Heart left ventricle (tissue), 16 donors: ENCODE data around the gene PSD4. TPM values are rescaled to one million over a fixed set of nuclear protein-coding genes. Genes with fewer than 3 reads are reported as not detected.

ENCODE experiments used
- ATAC-seq, 4 donors: fragments of 200-7000 bp; cut with Tn5 transposase; one replicate each; pipeline ENCODE4 v1.9.1; 2020 to 2022; ENCODE audit warnings: moderate library complexity in 4 of 4, mild to moderate bottlenecking in 3 of 4, moderate number of reproducible peaks in 1 of 4
- DNase-seq, 5 donors: peaks; one replicate each; pipeline ENCODE4 v3.0.0-alpha.2; 2020
- H3K27ac ChIP-seq, 12 donors: fragments of 200-600 bp; sonication (generic) in 4 of 12; one replicate each; pipeline versions ENCODE4 v1.5.0 to v1.8.0; 2016 to 2022; ENCODE audit warnings: mild to moderate bottlenecking in 2 of 12
- H3K27me3 ChIP-seq, 9 donors: fragments of 200-600 bp; sonication (generic) in 2 of 9; one replicate each; pipeline versions ENCODE4 v1.5.1 to v1.8.0; 2016 to 2022; ENCODE audit warnings: mild to moderate bottlenecking in 3 of 9
- H3K36me3 ChIP-seq, 9 donors: fragments of 200-600 bp; sonication (generic) in 2 of 9; one replicate each; pipeline versions ENCODE4 v1.5.0 to v1.8.0; 2018 to 2022; ENCODE audit warnings: mild to moderate bottlenecking in 2 of 9
- H3K4me1 ChIP-seq, 12 donors: fragments of 200-600 bp; sonication (generic) in 4 of 12; one replicate each; pipeline versions ENCODE4 v1.5.0 to v1.8.0; 2016 to 2022; ENCODE audit warnings: mild to moderate bottlenecking in 3 of 12
- H3K4me3 ChIP-seq, 12 donors: fragments of 200-600 bp; sonication (generic) in 4 of 12; one replicate each; pipeline versions ENCODE4 v1.5.0 to v1.8.0; 2017 to 2022; ENCODE audit warnings: mild to moderate bottlenecking in 9 of 12, moderate library complexity in 4 of 12
- H3K9me3 ChIP-seq, 12 donors: fragments of 200-600 bp; sonication (generic) in 4 of 12; one replicate each; pipeline versions ENCODE4 v1.5.0 to v1.8.0; 2016 to 2022; ENCODE audit warnings: mild to moderate bottlenecking in 1 of 12
- POLR2A ChIP-seq, 2 donors: fragments of 450-650 bp; IDR thresholded peaks; one replicate each; pipeline ENCODE4 v1.6.1; 2017; ENCODE audit warnings: antibody characterized with exemption in 2 of 2, mild to moderate bottlenecking in 2 of 2, moderate library complexity in 2 of 2
- WGBS, 4 donors: extraction: QIAGEN DNeasy Blood & Tissue Kit in 2 of 4; methylation state at CpG; one replicate each; pipeline versions ENCODE4 v1.1.5 to v1.1.7; 2013 to 2018; 5-methylcytosine and 5-hydroxymethylcytosine counted together
- intact Hi-C, 10 donors: fragments of 100-400 bp; cut with DNase I; formaldehyde crosslinking; loops; one replicate each; pipeline versions ENCODE4 v1.11.1 to v1.14.2; 2022
- polyA plus RNA-seq, 2 donors: library from polyadenylated mRNA; stranded (reverse); fragments of 200-250 nt; gene quantifications; one replicate each; pipeline ENCODE4 v1.2.3, GENCODE V29; 2013
- total RNA-seq, 9 donors: library from RNA; depleted of rRNA in 2 of 9; stranded (reverse); fragments of >200 nt in 2 of 9; fragmentation: NEBNext Ultra II Directional in 3 of 9; extraction: Animal tissue kit (Norgen Biotek cat#: 25700) in 3 of 9; gene quantifications; one replicate each; pipeline versions ENCODE4 v1.1.0 to v1.2.4, GENCODE V29; 2016 to 2023
- TF ChIP-seq, protein P1 (sequence below), 12 donors: fragments of 200-600 bp; sonication (generic) in 4 of 12; IDR thresholded peaks; one replicate each; pipeline versions ENCODE4 v1.5.0 to v1.8.0; 2018 to 2022; ENCODE audit warnings: antibody characterized with exemption in 12 of 12, mild to moderate bottlenecking in 5 of 12
- donor health status: ischemic (EF 13 %, LVEDD 7.1; RV severe dilation, severe dysfunction).
- donor health status: healthy with polysubstance abuse.
- donor health status: DM: no; HTN: yes; CAD: no.
- donor health status: DM: no; HTN: no; CAD: no.
- donor health status: ischemic (EF 25% LVEDD 6.9; RV normal size, moderate dysfunction).
- donor health status: ischemic (EF 25% LVEDD 5.7; RV mildly dilated, moderate dysfunction).
- donor health status: healthy.
- donor health status: DM: yes; HTN: yes; CAD: no.
- donor health status: ischemic (EF 35%, LVEDD 5.7; RV mildly dilated, moderate dysfunction).
- donor health status: nonischemic (EF 11% LVEDD 7.7; RV severe dilation, severe dysfunction).
- donor health status: DM: yes; HTN: yes; CAD: no.
- donor health status: PGD.
- donor health status: ischemic (EF 29% LVEDD 5.4; RV normal size, mild dysfunction).
- donor health status: nonischemic (EF 23%, LVEDD 6.1; RV moderate dilation, normal function).

The PSD4 gene
- total and polyA plus RNA-seq, 11 donors = 0.65 to 23.4 (median 1.9) TPM

DNA sequence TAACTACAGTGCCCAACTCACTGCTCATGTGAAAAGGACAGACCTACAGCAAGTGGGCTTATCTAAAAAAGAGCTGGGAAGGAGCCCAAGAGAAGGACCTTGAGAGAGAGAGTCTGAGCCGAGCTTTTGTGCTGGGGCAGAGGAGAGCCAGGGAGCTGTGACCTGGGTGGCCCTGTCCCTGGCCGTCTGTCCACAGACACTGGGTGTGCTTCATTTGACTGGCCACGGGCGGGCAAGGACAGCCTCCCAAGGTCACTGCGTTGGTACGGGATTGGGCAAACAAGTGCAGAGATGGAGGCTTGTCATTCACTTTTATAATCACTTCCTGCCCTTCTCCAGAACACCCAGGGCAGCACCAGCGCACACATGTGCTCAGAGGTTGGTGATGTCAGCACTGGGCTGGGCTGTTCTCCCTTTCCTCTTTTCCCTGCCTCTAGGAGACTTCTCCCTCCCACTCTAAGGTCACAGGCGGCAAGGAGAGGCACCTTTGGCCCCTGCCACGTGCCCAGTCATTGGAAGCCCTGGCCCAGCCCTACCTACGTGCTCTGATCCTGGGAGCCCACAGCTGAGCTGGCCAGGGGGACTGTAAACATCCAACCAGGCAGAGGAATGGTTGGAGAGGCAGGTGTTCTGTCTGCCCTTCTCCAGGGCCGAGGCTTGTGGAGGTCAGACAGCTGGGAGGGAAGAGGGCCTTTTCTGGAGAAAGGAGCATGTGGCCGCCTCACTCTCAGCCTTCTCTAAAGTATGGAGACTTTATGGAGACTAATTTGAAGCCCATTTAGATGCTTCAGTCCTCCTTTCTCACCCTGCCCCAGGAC lies 6.4 kb upstream of the PSD4 start:
- peak; percentile 40 to 79 (median 72) for ATAC-seq
- H3K27ac ChIP-seq = no peak overlapping the region
- TF ChIP-seq, protein P1, sequence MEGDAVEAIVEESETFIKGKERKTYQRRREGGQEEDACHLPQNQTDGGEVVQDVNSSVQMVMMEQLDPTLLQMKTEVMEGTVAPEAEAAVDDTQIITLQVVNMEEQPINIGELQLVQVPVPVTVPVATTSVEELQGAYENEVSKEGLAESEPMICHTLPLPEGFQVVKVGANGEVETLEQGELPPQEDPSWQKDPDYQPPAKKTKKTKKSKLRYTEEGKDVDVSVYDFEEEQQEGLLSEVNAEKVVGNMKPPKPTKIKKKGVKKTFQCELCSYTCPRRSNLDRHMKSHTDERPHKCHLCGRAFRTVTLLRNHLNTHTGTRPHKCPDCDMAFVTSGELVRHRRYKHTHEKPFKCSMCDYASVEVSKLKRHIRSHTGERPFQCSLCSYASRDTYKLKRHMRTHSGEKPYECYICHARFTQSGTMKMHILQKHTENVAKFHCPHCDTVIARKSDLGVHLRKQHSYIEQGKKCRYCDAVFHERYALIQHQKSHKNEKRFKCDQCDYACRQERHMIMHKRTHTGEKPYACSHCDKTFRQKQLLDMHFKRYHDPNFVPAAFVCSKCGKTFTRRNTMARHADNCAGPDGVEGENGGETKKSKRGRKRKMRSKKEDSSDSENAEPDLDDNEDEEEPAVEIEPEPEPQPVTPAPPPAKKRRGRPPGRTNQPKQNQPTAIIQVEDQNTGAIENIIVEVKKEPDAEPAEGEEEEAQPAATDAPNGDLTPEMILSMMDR (IDR thresholded peaks at IDR 0.05) = no peak
- TF ChIP-seq POLR2A (IDR thresholded peaks at IDR 0.05) = no peak
- WGBS, 4 donors = 50 to 63% (median 60%) methylated on average over 12 of the region's 12 CpGs
- no peaks in the 10 kb centered on the region for H3K36me3 ChIP-seq
- H3K4me1 ChIP-seq = peaks cover 0 to 22% (median 0%) of the 10 kb centered on the region in 12 donors
- DNase-seq = no peak
- no peaks in the 10 kb centered on the region for H3K9me3 ChIP-seq
- no peaks in the 10 kb centered on the region for H3K27me3 ChIP-seq
- no peak overlapping the region for H3K4me3 ChIP-seq
- intact Hi-C loops = no loop called here

DNA sequence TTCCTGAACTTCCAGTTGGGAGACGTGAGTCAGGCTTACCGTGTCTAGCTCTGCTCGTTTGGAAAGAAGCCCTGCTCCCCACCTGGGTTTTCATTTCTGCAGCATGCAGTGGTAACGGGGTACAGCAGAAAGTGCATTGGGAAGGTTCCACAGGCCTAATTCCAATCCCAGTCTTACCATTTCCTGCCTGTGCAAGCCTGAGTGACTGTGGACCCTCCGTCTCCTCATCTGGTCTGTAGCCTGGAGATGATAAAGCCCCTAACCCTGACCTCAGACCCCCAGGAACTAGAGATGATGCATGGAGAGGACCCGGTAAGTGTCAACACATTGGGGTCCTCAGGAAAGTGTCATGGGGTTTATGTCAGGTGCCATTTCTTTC lies 5.8 kb upstream of the PSD4 start:
- H3K9me3 ChIP-seq = no peaks in the 10 kb centered on the region
- H3K4me3 ChIP-seq = no peak overlapping the region
- intact Hi-C loops = no loop called here
- no peaks in the 10 kb centered on the region for H3K36me3 ChIP-seq
- peaks cover 0 to 28% (median 0%) of the 10 kb centered on the region in 12 donors for H3K4me1 ChIP-seq
- H3K27ac ChIP-seq = peak overlapping the region in 1 of 12 donors; percentile 10
- WGBS, 4 donors = 81 to 95% (median 84%) methylated on average over 6 of the region's 6 CpGs
- ATAC-seq (no peak), DNase-seq (no peak)
- H3K27me3 ChIP-seq = no peaks in the 10 kb centered on the region
- no peak for TF ChIP-seq POLR2A (IDR thresholded peaks at IDR 0.05)
- TF ChIP-seq, protein P1 (IDR thresholded peaks at IDR 0.05) = no peak

DNA sequence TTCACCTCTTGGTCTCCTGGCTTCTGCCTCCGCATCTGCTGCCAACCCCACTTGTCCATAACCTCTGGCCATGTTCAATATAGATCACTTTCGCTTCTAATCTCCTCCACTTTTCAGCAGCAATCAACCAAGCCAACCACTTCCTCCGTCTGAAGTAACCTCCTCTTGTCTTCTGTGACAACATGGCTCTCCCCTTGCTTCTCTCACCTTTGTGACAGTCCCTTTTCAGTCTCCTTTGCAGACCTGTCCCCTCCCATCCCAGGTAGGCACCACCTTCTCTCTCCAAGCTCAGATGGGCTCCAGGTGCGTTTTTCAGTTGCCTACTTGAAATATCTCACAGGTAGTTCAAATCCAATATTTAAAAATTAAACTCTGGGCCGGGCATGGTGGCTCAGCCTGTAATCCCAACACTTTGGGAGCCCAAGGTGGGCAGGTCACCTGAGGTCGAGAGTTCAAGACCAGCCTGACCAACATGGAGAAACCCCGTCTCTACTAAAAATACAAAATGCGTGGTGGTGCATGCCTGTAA lies 4.7 kb upstream of the PSD4 start:
- Histone ChIP-seq H3K36me3 (no peaks in the 10 kb centered on the region), H3K27me3 (no peaks in the 10 kb centered on the region), H3K27ac (peak overlapping the region in 1 of 12 donors; percentile 63), H3K4me1 (peaks cover 0 to 35% (median 0%) of the 10 kb centered on the region in 12 donors), H3K4me3 (no peak overlapping the region), H3K9me3 (no peaks in the 10 kb centered on the region)
- DNase-seq (no peak), ATAC-seq (no peak)
- 91 to 92% (median 91%) methylated on average over 8 of the region's 8 CpGs for WGBS, 4 donors
- intact Hi-C loops = no loop called here
- TF ChIP-seq POLR2A (IDR thresholded peaks at IDR 0.05) = no peak
- TF ChIP-seq, protein P1 (IDR thresholded peaks at IDR 0.05) = no peak

DNA sequence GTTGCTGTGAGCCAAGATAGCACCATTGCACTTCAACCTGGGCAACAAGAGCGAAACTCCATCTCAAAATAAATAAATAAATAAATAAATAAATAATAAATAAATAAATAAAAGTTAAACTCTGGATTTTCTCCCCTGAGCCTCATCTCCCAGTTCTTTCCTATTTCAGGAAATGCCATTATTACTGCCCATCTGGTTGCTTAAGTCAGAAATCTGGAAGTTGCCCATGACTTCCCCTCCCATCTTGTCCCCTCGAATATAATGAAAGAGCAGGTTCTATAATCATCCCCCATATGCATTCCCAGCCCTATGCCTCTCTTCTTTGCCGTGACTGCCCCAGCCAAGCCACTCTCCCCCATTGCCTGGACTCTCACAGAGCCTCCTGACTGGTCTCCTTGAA lies 4.2 kb upstream of the PSD4 start:
- Histone ChIP-seq H3K4me1 (peaks cover 0 to 35% (median 0%) of the 10 kb centered on the region in 12 donors), H3K36me3 (no peaks in the 10 kb centered on the region), H3K4me3 (no peak overlapping the region), H3K27ac (no peak overlapping the region), H3K9me3 (no peaks in the 10 kb centered on the region), H3K27me3 (no peaks in the 10 kb centered on the region)
- ATAC-seq (no peak), DNase-seq (no peak)
- TF ChIP-seq POLR2A (IDR thresholded peaks at IDR 0.05) = no peak
- TF ChIP-seq, protein P1 (IDR thresholded peaks at IDR 0.05) = no peak
- intact Hi-C loops = no loop called here
- WGBS, 4 donors = 83 to 95% (median 88%) methylated on average over 3 of the region's 3 CpGs
